MCF 10A (cell line): ENCODE measurements around the gene ALMS1. TPM values are rescaled to one million over a fixed set of nuclear protein-coding genes. Genes with fewer than 3 reads are reported as not detected.

ENCODE experiments used
- BruUV-seq: library from RNA; stranded (reverse); fragments of 400-500 nt; replicated peaks from 2 replicates; lab custom pipeline; 2021; lab: Mats Ljungman, UMichigan
- CTCF ChIA-PET: fragments of 300-600 bp; sonication (Branson Sonifier 250); formaldehyde crosslinking; extraction: SDS; loops from one replicate; lab custom pipeline; 2021; ENCODE audit warnings: antibody characterized with exemption, inconsistent platforms; lab: Yijun Ruan, JAX
- POLR2A ChIA-PET: fragments of 300-600, 350-650 bp; sonication (Branson Sonifier 250); formaldehyde crosslinking; extraction: SDS; loops from one replicate; lab custom pipeline; 2020; ENCODE audit warnings: antibody characterized with exemption, inconsistent platforms; lab: Yijun Ruan, JAX
- DNase-seq: peaks from one replicate; pipeline ENCODE4 v3.0.0-alpha.2; 2018; ENCODE audit not compliant: unreplicated experiment
- H3K27ac Mint-ChIP-seq: one replicate; pipeline ENCODE4 v1.8.0; 2022; ENCODE audit warnings: mild to moderate bottlenecking, low read depth, mixed read lengths; ENCODE audit not compliant: unreplicated experiment
- H3K27me3 Mint-ChIP-seq: one replicate; pipeline ENCODE4 v1.8.0; 2022; ENCODE audit warnings: mixed read lengths; ENCODE audit not compliant: insufficient read depth, unreplicated experiment
- H3K36me3 Mint-ChIP-seq: one replicate; pipeline ENCODE4 v1.8.0; 2022; ENCODE audit warnings: mild to moderate bottlenecking, moderate library complexity, mixed read lengths; ENCODE audit not compliant: insufficient read depth, unreplicated experiment
- H3K4me1 Mint-ChIP-seq: one replicate; pipeline ENCODE4 v1.8.0; 2022; ENCODE audit warnings: mixed read lengths; ENCODE audit not compliant: insufficient read depth, unreplicated experiment
- H3K4me3 Mint-ChIP-seq: one replicate; pipeline ENCODE4 v1.8.0; 2022; ENCODE audit warnings: mild to moderate bottlenecking, moderate library complexity, mixed read lengths; ENCODE audit not compliant: unreplicated experiment
- H3K9me3 Mint-ChIP-seq: one replicate; pipeline ENCODE4 v1.8.0; 2022; ENCODE audit warnings: mixed read lengths; ENCODE audit not compliant: unreplicated experiment
- CTCF ChIP-seq: fragments of 200-600 bp; IDR thresholded peaks from one replicate; pipeline ENCODE4 v1.8.0; 2022; ENCODE audit warnings: antibody characterized with exemption, mild to moderate bottlenecking; ENCODE audit not compliant: unreplicated experiment
- intact Hi-C: fragments of 100-400 bp; cut with micrococcal nuclease; formaldehyde crosslinking; loops from 2 replicates; pipeline ENCODE4 v1.14.1; 2022
- total RNA-seq: library from RNA; stranded (reverse); gene quantifications from 2 replicates; pipeline ENCODE4 v1.2.3, GENCODE V29; 2022

Gene ALMS1
- total RNA-seq, 1 experiment from 2014 or later = 8.3 TPM

- ChIA-PET CTCF (no interaction called here), POLR2A (no interaction called here)
- intact Hi-C loops = loop anchor here (2.0 kb wide), 1 partner anchor 61 kb away; no protein-coding TSS in a partner anchor
- Mint-ChIP-seq H3K4me3 (no peak overlapping the region), H3K27ac (no peak overlapping the region), H3K4me1 (no peaks in the 10 kb centered on the region), H3K36me3 (no peaks in the 10 kb centered on the region), H3K9me3 (no peaks in the 10 kb centered on the region), H3K27me3 (peaks cover 17% of the 10 kb centered on the region)
- no peak for TF ChIP-seq CTCF
- BruUV-seq = no TSS peak
- DNase-seq = no peak
These were observed 266.1 kb downstream of the ALMS1 start for GRCh38 chr2:73651591-73652230.

- no TSS peak for BruUV-seq
- no peak for DNase-seq
- intact Hi-C loops = no loop called here
These were observed 266.7 kb downstream of the ALMS1 start for GRCh38 chr2:73652348-73652747.

DNA sequence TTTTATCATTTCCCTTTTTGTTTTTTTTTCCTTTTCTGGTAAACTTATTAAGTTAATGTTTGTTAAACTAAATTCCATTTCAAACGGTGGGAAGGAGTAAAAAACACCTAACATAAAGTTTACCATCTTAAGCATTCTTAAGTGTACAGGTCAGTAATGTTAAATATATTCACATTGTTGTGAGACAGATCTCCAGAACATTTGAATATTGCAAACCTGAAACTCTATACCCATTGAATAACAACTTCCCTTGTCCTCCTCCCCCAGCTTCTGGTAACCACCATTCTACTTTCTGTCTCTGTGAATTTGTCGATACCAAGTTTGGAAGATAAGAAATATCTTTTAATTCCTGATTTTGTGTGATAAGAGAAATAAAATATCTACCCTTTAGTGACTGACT lies 268.5 kb downstream of the ALMS1 start:
- H3K9me3 Mint-ChIP-seq = no peaks in the 10 kb centered on the region
- ChIA-PET CTCF (no interaction called here), POLR2A (no interaction called here)
- H3K4me1 Mint-ChIP-seq = no peaks in the 10 kb centered on the region
- intact Hi-C loops = no loop called here
- H3K27ac Mint-ChIP-seq = no peak overlapping the region
- no peak overlapping the region for H3K4me3 Mint-ChIP-seq
- no peak for TF ChIP-seq CTCF
- BruUV-seq = no TSS peak
- no peak for DNase-seq
- no peaks in the 10 kb centered on the region for H3K36me3 Mint-ChIP-seq
- peaks cover 27% of the 10 kb centered on the region for H3K27me3 Mint-ChIP-seq

More at GRCh38 chr2:73652348-73652747, 266.7 kb downstream of the ALMS1 start:
- no peaks in the 10 kb centered on the region for H3K4me1 Mint-ChIP-seq
- no peaks in the 10 kb centered on the region for H3K36me3 Mint-ChIP-seq
- H3K27me3 Mint-ChIP-seq = peaks cover 11% of the 10 kb centered on the region
- no peak overlapping the region for H3K4me3 Mint-ChIP-seq
- POLR2A ChIA-PET = no interaction called here
- no peak for TF ChIP-seq CTCF
- H3K9me3 Mint-ChIP-seq = no peaks in the 10 kb centered on the region
- CTCF ChIA-PET = interaction anchor here (0.6 kb wide), 1 partner anchor 13 kb away, joined by 4 read pairs; no protein-coding TSS in a partner anchor
- no peak overlapping the region for H3K27ac Mint-ChIP-seq

Other genes starting within 250 kb of the ALMS1 start
- gene NOTO, start 183.3 kb upstream of the ALMS1 start, total RNA-seq = not detected in 2 replicates
- 26.5 and 34.4 TPM in 2 replicates for gene SMYD5, start 171.6 kb upstream of the ALMS1 start, total RNA-seq
- gene PRADC1, start 152.6 kb upstream of the ALMS1 start, total RNA-seq = 9.5 and 13.5 TPM in 2 replicates
- 468 and 495 TPM in 2 replicates for gene CCT7, start 151.5 kb upstream of the ALMS1 start, total RNA-seq
- 3.7 and 4.4 TPM in 2 replicates for gene FBXO41, start 101.4 kb upstream of the ALMS1 start, total RNA-seq
- gene EGR4, start 92.3 kb upstream of the ALMS1 start, total RNA-seq = 0.22 and 0.37 TPM in 2 replicates